Measurements from ENCODE around the gene WDR47. TPM values are rescaled to one million over a fixed set of nuclear protein-coding genes. Genes with fewer than 3 reads are reported as not detected.
"Not testable (repeated sequence)": the region's sequence is repeated elsewhere in the genome, so short reads cannot be mapped to it uniquely, and the experiment has no call there.

Gene WDR47
- total RNA-seq, 1 donor from 2014 or later: 20.0 TPM

GRCh38 chr1:109061183-109061582 lies 19.3 kb upstream of the WDR47 start:
- Histone ChIP-seq H3K9me3 (replicated peaks) (no peaks in the 10 kb centered on the region), H3K27ac (replicated peaks) (peak overlapping the region; percentile 4), H3K4me3 (no peak overlapping the region), H3K27me3 (ENCODE audit: low read depth) (no peaks in the 10 kb centered on the region), H3K36me3 (peaks cover 36% of the 10 kb centered on the region), H3K4me1 (no peaks in the 10 kb centered on the region)
- intact Hi-C loops (cut with micrococcal nuclease): no loop called here
- no peak for DNase-seq
- no peak for TF ChIP-seq CTCF (IDR thresholded peaks at IDR 0.05; ENCODE audit: borderline replicate concordance)

- Histone ChIP-seq H3K9me3 (replicated peaks) (no peaks in the 10 kb centered on the region), H3K4me3 (no peak overlapping the region), H3K27me3 (ENCODE audit: low read depth) (no peaks in the 10 kb centered on the region), H3K4me1 (no peaks in the 10 kb centered on the region), H3K27ac (replicated peaks) (peak overlapping the region; percentile 4), H3K36me3 (peaks cover 31% of the 10 kb centered on the region)
- DNase-seq: no peak
- intact Hi-C loops (cut with micrococcal nuclease): no loop called here
- TF ChIP-seq CTCF (IDR thresholded peaks at IDR 0.05; ENCODE audit: borderline replicate concordance): no peak
These were observed 18.8 kb upstream of the WDR47 start for GRCh38 chr1:109060707-109061106.

- intact Hi-C loops (cut with micrococcal nuclease): no loop called here
- TF ChIP-seq CTCF (IDR thresholded peaks at IDR 0.05; ENCODE audit: borderline replicate concordance): no peak
- Histone ChIP-seq H3K27me3 (ENCODE audit: low read depth) (no peaks in the 10 kb centered on the region), H3K9me3 (replicated peaks) (no peaks in the 10 kb centered on the region), H3K36me3 (peaks cover 14% of the 10 kb centered on the region), H3K4me1 (no peaks in the 10 kb centered on the region), H3K27ac (replicated peaks) (no peak overlapping the region), H3K4me3 (no peak overlapping the region)
- DNase-seq: no peak
These were observed 17.1 kb upstream of the WDR47 start for GRCh38 chr1:109059026-109059425.

- Histone ChIP-seq H3K27me3 (ENCODE audit: low read depth) (no peaks in the 10 kb centered on the region), H3K9me3 (replicated peaks) (no peaks in the 10 kb centered on the region), H3K4me1 (no peaks in the 10 kb centered on the region), H3K36me3 (no peaks in the 10 kb centered on the region), H3K27ac (replicated peaks) (no peak overlapping the region), H3K4me3 (no peak overlapping the region)
- intact Hi-C loops (cut with micrococcal nuclease): no loop called here
- no peak for DNase-seq
- no peak for TF ChIP-seq CTCF (IDR thresholded peaks at IDR 0.05; ENCODE audit: borderline replicate concordance)
These were observed 14.2 kb upstream of the WDR47 start for GRCh38 chr1:109056064-109056463.

GRCh38 chr1:109052145-109052544 lies 10.2 kb upstream of the WDR47 start:
- H3K4me1 ChIP-seq; H3K27ac ChIP-seq (replicated peaks); H3K27me3 ChIP-seq (ENCODE audit: low read depth); DNase-seq; H3K4me3 ChIP-seq; intact Hi-C loops (cut with micrococcal nuclease); H3K9me3 ChIP-seq (replicated peaks); H3K36me3 ChIP-seq: not testable (repeated sequence)

- intact Hi-C loops (cut with micrococcal nuclease): no loop called here
These were observed 8.5 kb upstream of the WDR47 start for GRCh38 chr1:109050228-109050995.

More at GRCh38 chr1:109050228-109050995, 8.5 kb upstream of the WDR47 start:
- no peak for TF ChIP-seq CTCF (IDR thresholded peaks at IDR 0.05; ENCODE audit: borderline replicate concordance)
- Histone ChIP-seq H3K4me3 (no peak overlapping the region), H3K9me3 (replicated peaks) (no peaks in the 10 kb centered on the region), H3K36me3 (no peaks in the 10 kb centered on the region), H3K4me1 (no peaks in the 10 kb centered on the region), H3K27ac (replicated peaks) (no peak overlapping the region), H3K27me3 (ENCODE audit: low read depth) (no peaks in the 10 kb centered on the region)
- DNase-seq: no peak

Data from left ventricle myocardium inferior (tissue), 1 donor.